GM18873 (cell line): Measurements from ENCODE around the gene RAB3B.

Experiments
- ATAC-seq: cut with Tn5 transposase; IDR thresholded peaks from one replicate; pipeline ENCODE4 v1.9.1; 2021; ENCODE audit warnings: mild to moderate bottlenecking, moderate library complexity, moderate number of reproducible peaks; ENCODE audit not compliant: unreplicated experiment, low FRiP score

RAB3B gene

DNA sequence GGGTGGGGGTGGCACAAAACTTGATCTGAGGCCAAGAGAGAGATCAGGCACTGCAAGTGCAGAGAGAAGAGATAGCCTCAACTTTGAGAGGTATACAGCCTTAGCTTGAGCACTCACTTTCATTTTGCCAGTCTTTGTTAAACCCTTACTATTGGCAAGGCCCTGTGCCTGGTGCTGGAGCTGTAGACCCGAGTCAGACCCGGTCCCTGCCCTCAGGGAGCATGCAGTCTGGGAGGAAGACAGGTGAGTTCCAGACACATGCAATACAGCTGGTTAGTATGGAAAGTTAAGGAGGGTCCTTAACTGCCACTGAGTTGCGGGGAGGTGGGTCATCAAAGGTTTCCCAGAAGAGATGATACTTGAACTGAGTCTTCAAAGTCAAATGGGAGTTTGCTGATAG lies 31.7 kb downstream of the RAB3B start:
- ATAC-seq = no peak

DNA sequence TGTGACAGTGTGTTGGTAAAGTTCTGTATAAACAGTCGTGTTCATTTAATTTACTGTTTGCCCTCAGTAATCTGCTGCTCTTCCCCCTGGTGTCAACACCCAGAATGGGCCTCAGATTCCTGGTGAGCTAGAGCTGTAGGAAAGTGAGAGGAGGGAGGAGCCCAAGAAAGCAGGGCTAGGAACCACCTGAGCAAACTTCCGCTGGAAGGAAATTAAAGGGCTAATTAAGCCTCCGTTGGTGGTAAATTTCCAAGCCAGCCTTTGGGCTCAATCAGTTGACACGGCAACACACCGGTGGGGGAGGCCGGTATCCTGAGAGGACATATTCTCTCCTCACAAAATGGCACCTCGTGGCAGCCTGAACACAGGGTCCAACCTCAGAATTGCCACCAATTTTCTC lies 32.9 kb downstream of the RAB3B start:
- no peak for ATAC-seq

GRCh38 chr1:51956528-51957509 lies 33.7 kb downstream of the RAB3B start:
- no peak for ATAC-seq

DNA sequence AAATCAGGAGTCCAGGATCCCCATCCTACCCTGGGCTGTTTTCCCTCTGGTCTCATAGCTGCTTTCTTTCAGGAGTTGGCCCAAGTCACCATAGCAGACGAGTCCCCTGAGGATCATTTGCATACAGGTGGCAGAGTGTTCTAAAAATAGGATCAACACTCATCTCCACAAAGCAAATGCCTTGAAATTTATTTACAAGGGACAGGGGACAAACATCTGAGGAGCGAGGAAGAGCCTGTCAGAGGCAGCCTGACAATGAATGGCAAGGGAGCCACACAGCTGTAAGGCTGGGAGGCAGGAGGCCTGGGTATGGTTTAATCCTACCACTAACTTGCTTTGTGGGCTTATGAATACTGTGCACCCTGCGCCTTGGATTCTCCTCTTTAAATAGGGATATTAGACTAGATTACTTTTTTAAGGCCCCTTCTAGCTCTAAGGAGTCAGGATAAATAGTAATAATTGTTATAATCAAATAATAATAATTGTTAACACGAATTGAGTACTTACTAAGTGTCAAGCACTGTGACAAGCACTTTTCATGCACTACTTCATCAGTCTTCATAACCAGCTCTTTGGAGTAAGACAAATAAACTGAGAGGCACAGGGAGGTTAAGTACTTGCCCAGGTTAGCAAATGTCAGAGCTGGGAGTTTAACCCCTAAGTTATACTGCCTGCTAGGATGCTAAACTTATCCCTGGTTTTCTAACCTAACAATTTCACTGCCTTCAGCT lies 34.5 kb downstream of the RAB3B start:
- ATAC-seq = no peak

DNA sequence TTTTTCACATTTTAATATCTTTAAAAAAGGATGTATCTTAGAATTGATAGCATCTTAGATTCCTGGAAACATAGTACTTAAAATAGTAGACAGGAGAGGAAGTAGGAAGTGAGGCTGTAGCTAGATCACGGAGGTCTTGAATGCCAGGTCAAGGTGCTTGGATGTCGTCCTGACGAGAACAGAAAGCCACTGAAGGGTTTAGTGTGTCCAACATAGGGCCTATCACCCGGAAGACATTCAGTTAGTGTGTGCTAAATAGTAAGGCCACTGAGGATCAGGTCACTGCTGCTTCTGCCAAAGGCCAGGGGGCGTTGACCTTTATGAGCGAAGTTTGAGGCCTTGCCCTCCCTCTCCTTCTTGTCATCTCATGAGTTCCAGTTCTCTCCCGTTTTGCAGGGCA lies 35.7 kb downstream of the RAB3B start:
- no peak for ATAC-seq

GRCh38 chr1:51953079-51953478 lies 37.4 kb downstream of the RAB3B start:
- ATAC-seq = no peak

DNA sequence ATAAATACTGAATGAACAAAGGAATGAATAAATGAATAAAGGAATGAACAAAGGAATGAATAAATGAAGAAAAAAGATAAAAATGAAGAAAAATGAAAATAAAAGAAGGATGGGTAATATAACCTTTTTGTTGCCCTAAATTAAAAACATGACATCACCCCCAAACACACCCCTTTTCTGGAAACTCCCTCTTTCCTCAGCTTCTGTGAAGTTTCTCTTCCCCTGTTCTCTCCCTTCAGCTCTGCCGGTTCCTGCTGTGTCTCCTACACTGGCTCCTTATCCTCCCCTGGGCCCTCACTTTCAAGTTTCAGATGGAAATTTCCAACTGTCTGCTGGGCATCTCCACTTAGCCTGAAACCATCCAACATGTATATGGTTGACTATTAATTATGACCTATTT lies 37.9 kb downstream of the RAB3B start:
- ATAC-seq = no peak

DNA sequence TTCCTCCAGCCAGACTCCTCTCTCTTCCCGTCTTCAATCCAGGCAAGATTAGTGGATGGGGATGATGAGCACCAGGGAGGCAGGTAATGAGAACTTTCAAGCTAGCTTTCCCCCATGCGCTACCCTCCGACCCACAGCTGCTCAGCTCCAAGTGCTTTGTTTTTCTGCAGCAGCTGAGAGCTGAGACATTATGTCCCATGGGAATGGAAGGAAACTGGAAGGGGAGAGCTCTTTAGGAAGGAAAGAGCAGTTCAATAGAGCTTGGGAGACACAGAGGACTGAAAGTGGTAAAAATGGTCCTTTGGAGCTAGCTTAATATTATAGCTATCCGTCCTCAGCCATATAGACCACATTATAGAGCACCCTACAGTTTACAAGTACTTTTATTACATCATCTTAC lies 39.8 kb downstream of the RAB3B start:
- ATAC-seq = no peak

DNA sequence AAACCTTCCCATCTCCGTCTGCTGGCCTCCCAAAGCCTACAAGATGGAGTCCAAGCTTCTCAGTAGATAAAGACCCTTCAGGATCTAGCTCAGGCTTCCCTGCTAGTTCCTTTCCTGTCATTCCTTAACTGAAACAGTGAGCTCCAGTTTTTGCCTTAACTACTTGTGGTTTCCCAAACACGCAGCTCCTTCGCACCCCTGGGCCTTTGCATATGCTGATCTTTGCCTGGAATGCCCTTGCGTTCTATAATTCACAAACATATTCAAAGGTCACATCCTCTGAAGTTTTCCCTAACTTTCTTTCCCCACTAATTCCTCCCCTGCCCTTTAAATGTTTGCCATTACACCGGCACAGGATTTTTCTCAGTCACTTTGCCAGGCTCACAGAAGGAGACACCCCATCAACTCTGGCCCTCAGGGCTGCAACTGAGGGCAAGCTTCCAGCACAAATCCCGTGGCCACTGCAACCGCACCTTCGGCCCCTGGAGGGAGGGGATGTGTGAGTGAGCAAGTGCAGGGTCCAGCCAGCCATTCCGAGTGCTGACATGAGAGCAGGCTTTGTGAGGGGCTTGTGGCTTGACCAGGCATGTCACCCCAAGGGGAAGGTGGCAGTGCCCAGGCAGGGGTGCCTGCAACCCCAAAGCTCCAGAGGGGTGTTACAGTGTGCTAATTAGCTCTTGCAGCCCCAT lies 41.3 kb downstream of the RAB3B start:
- ATAC-seq = no peak

DNA sequence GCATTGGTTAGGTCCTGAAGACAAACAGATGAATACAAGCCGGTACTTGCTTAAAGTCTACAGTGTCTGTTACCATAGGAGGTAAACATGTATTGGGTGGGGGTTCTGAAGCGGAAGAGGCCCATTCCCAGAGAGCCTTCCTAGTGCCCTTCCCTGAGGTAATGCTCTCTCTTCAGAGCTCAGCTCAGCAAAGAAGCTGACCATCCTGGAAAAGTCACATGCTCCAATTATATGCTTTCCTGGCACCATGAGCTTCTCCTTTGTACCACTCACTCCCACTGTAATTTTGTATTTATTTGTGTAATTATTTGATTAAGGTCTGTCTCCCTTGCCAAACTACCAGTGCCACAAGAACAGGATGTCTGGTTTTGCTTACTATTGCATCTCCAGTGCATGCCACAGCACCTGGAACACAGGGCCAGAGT lies 42.0 kb downstream of the RAB3B start:
- no peak for ATAC-seq

DNA sequence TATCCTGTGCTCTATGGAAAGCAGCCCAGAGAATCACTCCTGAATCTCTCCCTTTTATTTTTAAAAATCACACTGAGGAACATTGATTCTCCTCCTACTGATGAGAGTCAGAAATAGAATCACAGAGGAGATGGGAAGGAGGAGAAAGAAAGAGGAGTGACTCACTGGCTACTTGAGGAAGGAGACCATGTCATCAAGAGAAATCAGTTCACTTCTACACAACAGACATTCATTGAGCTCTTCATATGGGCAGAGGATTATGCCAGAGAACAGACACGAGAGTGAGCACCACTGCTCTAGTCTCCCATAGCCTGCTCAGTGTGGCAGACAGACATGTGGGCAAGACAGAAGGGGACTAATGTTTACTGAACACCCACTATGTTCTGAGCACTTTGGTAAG lies 44.2 kb downstream of the RAB3B start:
- no peak for ATAC-seq

GRCh38 chr1:51945591-51945990 lies 44.9 kb downstream of the RAB3B start:
- no peak for ATAC-seq

DNA sequence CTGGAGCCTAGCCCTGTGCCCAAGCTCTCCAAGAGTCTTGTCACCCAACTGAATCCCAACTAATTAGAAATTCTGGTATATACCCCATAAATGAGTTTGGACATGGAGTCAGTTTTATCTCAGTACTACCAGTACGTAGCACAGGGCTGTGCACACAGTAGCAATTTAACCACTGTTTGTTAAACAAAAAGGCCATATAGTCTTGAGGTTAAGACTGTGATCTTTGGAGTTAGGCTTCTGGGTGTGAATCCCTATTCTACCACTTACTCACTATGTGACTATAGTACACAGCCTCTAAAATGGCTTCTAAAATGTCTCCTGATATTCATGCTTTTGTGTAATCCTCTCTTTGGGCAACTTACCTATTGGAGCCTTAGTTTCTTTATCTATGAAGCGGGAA lies 48.2 kb downstream of the RAB3B start:
- no peak for ATAC-seq

GRCh38 chr1:51941528-51941927 lies 49.0 kb downstream of the RAB3B start:
- ATAC-seq = no peak

GRCh38 chr1:51937112-51937511 lies 53.4 kb downstream of the RAB3B start:
- ATAC-seq = no peak

DNA sequence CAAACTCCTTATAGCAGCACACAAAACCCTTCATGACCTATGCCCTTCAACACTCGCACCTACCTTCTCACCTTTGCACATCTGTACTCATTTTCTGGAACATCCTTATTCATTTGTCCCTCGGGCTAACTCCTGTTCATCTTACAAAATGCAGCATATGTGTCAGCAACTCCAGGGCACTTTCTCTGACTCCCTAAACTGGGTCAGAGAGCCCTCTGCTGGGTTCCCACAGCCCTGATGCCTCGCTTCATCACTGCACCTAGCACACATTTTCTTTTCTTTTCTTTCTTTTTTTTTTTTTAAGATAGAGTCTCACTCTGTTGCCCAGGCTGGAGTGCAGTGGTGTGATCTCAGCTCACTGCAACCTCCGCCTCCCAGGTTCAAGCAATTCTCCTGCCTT lies 54.0 kb downstream of the RAB3B start:
- no peak for ATAC-seq

GRCh38 chr1:51933344-51933743 lies 57.2 kb downstream of the RAB3B start:
- no peak for ATAC-seq

GRCh38 chr1:51930329-51930728 lies 60.2 kb downstream of the RAB3B start:
- no peak for ATAC-seq

- ATAC-seq = no peak
Observed at GRCh38 chr1:51928896-51929295, 61.6 kb downstream of the RAB3B start.

- ATAC-seq = no peak
Observed at GRCh38 chr1:51927029-51927428, 63.5 kb downstream of the RAB3B start.

- no peak for ATAC-seq
Observed at GRCh38 chr1:51926171-51926812, 64.2 kb downstream of the RAB3B start.
